SU-DHL-6 (cell line): ENCODE results near the gene SCFD2.

Experiments used
- H2AFZ ChIP-seq: fragments of 200-600 bp; sonication (generic); 2 replicates; pipeline ENCODE4 v1.6.1; 2014; ENCODE audit warnings: low read depth, mild to moderate bottlenecking, moderate library complexity, mixed read lengths, antibody characterized with exemption, low read length; ENCODE audit not compliant: severe bottlenecking
- H3F3A ChIP-seq: fragments of 200-600 bp; shearing (Covaris generic); 2 replicates; pipeline ENCODE4 v1.6.0; 2016; ENCODE audit warnings: antibody characterized with exemption, mild to moderate bottlenecking; ENCODE audit not compliant: insufficient read depth
- H3K27ac ChIP-seq: fragments of 200-600 bp; sonication (generic); 2 replicates; pipeline ENCODE4 v1.5.1; 2016; ENCODE audit warnings: low read depth, mild to moderate bottlenecking, low read length, moderate library complexity, mixed read lengths
- H3K27me3 ChIP-seq: fragments of 200-600 bp; sonication (generic), shearing (Covaris generic); 2 replicates; pipeline ENCODE4 v1.6.0; 2014; ENCODE audit warnings: mild to moderate bottlenecking, low read length
- H3K36me3 ChIP-seq: fragments of 200-600 bp; sonication (generic); 2 replicates; pipeline ENCODE4 v1.6.1; 2014; ENCODE audit warnings: mild to moderate bottlenecking, low read length, mixed read lengths
- H3K4me2 ChIP-seq: fragments of 300-600, 200-600 bp; shearing (Covaris generic), sonication (generic); 2 replicates; pipeline ENCODE4 v1.6.0; 2014; ENCODE audit warnings: low read length, low read depth, mild to moderate bottlenecking; ENCODE audit not compliant: poor library complexity, severe bottlenecking
- H3K4me3 ChIP-seq: fragments of 200-600 bp; sonication (generic); 2 replicates; pipeline ENCODE4 v1.5.1; 2014; ENCODE audit warnings: antibody characterized with exemption, low read length, mild to moderate bottlenecking, mixed read lengths; ENCODE audit not compliant: insufficient read depth, poor library complexity, severe bottlenecking
- H3K79me2 ChIP-seq: fragments of 200-600 bp; sonication (generic); 2 replicates; pipeline ENCODE4 v1.6.1; 2014; ENCODE audit warnings: mild to moderate bottlenecking, low read length, moderate library complexity; ENCODE audit not compliant: insufficient read depth
- H3K9ac ChIP-seq: fragments of 200-600 bp; sonication (generic); 2 replicates; pipeline ENCODE4 v1.7.0; 2014; ENCODE audit warnings: mild to moderate bottlenecking, low read length
- H3K9me2 ChIP-seq: fragments of 200-600 bp; sonication (generic); replicated peaks from 2 replicates; pipeline ENCODE4 v1.6.1; 2014; ENCODE audit warnings: low read length; ENCODE audit not compliant: insufficient read depth
- H3K9me3 ChIP-seq: fragments of 200-600 bp; sonication (generic); 2 replicates; pipeline ENCODE4 v1.6.1; 2014; ENCODE audit warnings: low read length, mixed read lengths; ENCODE audit not compliant: insufficient read depth
- H4K20me1 ChIP-seq: fragments of 200-600 bp; sonication (generic); 2 replicates; pipeline ENCODE4 v1.6.1; 2014; ENCODE audit warnings: low read depth, mild to moderate bottlenecking, antibody characterized with exemption, low read length, moderate library complexity, mixed read lengths
- CTCF ChIP-seq: fragments of 200-600 bp; sonication (generic); IDR thresholded peaks from one replicate; pipeline ENCODE4 v1.5.1; 2017; ENCODE audit warnings: antibody characterized with exemption, mild to moderate bottlenecking, low read length, moderate library complexity; ENCODE audit not compliant: insufficient read depth, poor library complexity, severe bottlenecking
- EZH2phosphoT487 ChIP-seq: fragments of 200-600 bp; sonication (generic), shearing (Covaris generic); conservative IDR thresholded peaks from 2 replicates; pipeline ENCODE4 v1.6.1; 2018; ENCODE audit warnings: mild to moderate bottlenecking, antibody characterized with exemption, low read length, moderate library complexity, mixed read lengths

SCFD2 gene

GRCh38 chr4:52926196-52926974, 439.5 kb downstream of the SCFD2 start:
- TF ChIP-seq EZH2phosphoT487 (no peak), CTCF (no peak)
- no peaks in the 10 kb centered on the region for H3K9me3 ChIP-seq
- H3K4me2 ChIP-seq: no peak overlapping the region
- H3F3A ChIP-seq: no peaks in the 10 kb centered on the region
- H3K9ac ChIP-seq: no peak overlapping the region
- H2AFZ ChIP-seq: no peak overlapping the region
- no peaks in the 10 kb centered on the region for H3K27me3 ChIP-seq
- no peaks in the 10 kb centered on the region for H3K9me2 ChIP-seq
- H3K4me3 ChIP-seq: no peak overlapping the region
- H3K79me2 ChIP-seq: no peaks in the 10 kb centered on the region
- no peaks in the 10 kb centered on the region for H3K36me3 ChIP-seq
- H4K20me1 ChIP-seq: no peaks in the 10 kb centered on the region
- H3K27ac ChIP-seq: no peak overlapping the region

GRCh38 chr4:52925531-52925968, 440.3 kb downstream of the SCFD2 start:
- Histone ChIP-seq H3K9me3 (no peaks in the 10 kb centered on the region), H3K4me3 (no peak overlapping the region), H4K20me1 (no peaks in the 10 kb centered on the region), H3K79me2 (no peaks in the 10 kb centered on the region), H3K4me2 (no peak overlapping the region), H3K9me2 (no peaks in the 10 kb centered on the region), H2AFZ (no peak overlapping the region), H3K27me3 (no peaks in the 10 kb centered on the region), H3F3A (no peaks in the 10 kb centered on the region), H3K36me3 (no peaks in the 10 kb centered on the region), H3K9ac (no peak overlapping the region), H3K27ac (no peak overlapping the region)
- TF ChIP-seq EZH2phosphoT487 (no peak), CTCF (no peak)

- TF ChIP-seq CTCF: no peak
- TF ChIP-seq EZH2phosphoT487: no peak
- Histone ChIP-seq H3K9me3 (no peaks in the 10 kb centered on the region), H3K27ac (no peak overlapping the region), H3K4me3 (no peak overlapping the region), H3K9ac (no peak overlapping the region), H3K27me3 (no peaks in the 10 kb centered on the region), H3K79me2 (no peaks in the 10 kb centered on the region), H3K36me3 (no peaks in the 10 kb centered on the region), H3K4me2 (no peak overlapping the region), H2AFZ (no peak overlapping the region), H3F3A (no peaks in the 10 kb centered on the region), H4K20me1 (no peaks in the 10 kb centered on the region), H3K9me2 (no peaks in the 10 kb centered on the region)
Measured at GRCh38 chr4:52919461-52919860, 446.4 kb downstream of the SCFD2 start.
